ENCODE results near the gene SRC.

The SRC gene

DNA sequence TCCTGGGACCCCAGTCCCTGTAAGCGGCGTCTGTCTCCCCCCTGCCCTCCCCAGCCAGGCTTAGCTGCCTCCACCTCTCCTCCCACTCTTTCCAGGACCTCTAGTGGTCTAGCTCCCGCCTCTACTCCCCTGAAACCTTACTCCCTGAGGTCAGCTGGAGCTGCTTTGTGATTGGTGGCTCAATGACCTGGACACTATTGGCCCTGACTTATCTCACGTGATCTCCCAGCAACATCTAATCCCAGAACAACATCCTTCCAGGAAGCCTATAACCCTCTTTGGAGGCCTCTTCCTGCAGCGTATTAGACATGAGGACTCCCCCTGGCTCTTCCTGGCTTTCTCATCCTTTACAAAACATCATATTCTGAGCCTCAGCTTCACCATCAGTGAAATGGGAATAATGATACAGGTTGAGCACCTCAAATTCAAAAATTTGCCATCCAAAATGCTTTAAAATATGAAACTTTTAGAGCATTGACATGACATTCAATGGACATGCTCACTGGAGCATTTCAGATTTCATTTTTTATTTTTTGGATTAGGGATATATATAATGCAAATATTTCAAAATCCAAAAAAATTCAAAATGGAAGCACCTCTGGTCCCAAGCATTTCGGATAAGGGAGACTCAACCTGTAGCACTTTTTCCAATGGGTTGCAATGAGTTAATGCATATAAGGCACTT lies 16.3 kb upstream of the SRC start:
- Histone ChIP-seq H3K36me3 (no peaks in the 10 kb centered on the region), H3K27me3 (ENCODE audit: insufficient read depth, low read depth, severe bottlenecking) (no peaks in the 10 kb centered on the region), H3K27ac (no peak overlapping the region), H3K9me3 (ENCODE audit: severe bottlenecking) (no peaks in the 10 kb centered on the region), H3K4me3 (ENCODE audit: low read depth, low read length) (no peak overlapping the region)
- DNase-seq, result no peak
- TF ChIP-seq, protein P1, sequence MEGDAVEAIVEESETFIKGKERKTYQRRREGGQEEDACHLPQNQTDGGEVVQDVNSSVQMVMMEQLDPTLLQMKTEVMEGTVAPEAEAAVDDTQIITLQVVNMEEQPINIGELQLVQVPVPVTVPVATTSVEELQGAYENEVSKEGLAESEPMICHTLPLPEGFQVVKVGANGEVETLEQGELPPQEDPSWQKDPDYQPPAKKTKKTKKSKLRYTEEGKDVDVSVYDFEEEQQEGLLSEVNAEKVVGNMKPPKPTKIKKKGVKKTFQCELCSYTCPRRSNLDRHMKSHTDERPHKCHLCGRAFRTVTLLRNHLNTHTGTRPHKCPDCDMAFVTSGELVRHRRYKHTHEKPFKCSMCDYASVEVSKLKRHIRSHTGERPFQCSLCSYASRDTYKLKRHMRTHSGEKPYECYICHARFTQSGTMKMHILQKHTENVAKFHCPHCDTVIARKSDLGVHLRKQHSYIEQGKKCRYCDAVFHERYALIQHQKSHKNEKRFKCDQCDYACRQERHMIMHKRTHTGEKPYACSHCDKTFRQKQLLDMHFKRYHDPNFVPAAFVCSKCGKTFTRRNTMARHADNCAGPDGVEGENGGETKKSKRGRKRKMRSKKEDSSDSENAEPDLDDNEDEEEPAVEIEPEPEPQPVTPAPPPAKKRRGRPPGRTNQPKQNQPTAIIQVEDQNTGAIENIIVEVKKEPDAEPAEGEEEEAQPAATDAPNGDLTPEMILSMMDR (IDR thresholded peaks at IDR 0.05; ENCODE audit: low read depth, low read length), result no peak

DNA sequence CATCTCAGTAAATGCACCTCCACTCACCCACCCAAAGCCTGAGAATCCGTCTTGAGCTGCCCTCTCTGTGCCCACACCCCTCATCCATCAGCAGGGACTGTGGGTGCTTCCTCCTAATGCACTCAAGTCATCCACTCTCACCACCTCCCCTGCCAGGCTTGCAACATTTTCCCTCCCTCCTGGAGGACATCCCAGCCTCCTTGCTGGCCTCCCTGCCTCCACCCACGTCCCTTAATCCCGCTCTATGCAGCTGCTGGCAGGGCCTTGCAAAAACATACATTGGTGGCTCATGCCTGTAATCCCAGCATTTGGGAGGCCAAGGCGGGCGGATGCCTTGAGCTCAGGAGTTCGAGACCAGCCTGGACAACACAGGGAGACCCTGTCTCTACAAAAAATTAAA lies 15.6 kb upstream of the SRC start:
- no peaks in the 10 kb centered on the region for H3K9me3 ChIP-seq (ENCODE audit: severe bottlenecking)
- TF ChIP-seq, protein P1 (IDR thresholded peaks at IDR 0.05; ENCODE audit: low read depth, low read length), result no peak
- H3K27ac ChIP-seq, result no peak overlapping the region
- H3K4me3 ChIP-seq (ENCODE audit: low read depth, low read length), result no peak overlapping the region
- H3K36me3 ChIP-seq, result no peaks in the 10 kb centered on the region
- no peaks in the 10 kb centered on the region for H3K27me3 ChIP-seq (ENCODE audit: insufficient read depth, low read depth, severe bottlenecking)
- no peak for DNase-seq

DNA sequence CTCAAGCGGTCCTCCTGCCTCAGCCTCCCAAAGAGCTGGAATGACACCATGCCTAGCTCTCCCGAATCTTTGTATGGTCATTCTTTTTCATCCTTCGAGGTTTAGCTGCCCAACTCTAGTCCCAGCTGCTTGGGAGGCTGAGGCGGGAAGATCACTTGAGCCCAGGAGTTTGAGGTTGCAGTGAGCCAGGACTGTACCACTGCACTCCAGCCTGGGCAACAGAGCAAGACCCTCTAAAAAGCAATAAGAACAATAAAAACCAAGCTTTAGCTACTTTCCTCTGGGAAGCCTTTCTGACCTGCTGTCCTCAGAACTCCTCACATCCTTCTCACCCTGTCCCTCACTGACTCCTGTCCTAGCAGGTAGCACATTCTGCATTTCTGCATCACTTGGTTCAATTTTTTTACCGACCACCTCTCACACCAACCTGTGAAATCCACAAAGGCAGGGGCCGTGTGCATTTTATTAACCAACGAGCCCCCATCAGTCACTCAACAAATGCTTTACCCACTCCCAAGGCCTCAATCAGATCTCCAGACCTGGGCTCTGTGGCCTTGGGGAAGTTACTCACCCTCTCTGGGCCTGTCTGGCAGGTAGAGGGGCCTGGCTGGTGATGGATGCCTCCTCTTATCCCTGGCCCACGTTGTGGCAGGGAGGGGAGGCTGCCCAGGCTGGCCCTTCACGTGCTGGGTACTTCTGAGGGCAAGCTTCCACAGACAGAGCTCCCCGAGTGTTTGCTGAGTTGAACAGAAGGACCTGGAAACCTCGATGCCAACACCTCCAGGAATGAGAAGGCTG lies 14.7 kb upstream of the SRC start:
- Histone ChIP-seq H3K9me3 (ENCODE audit: severe bottlenecking) (no peaks in the 10 kb centered on the region), H3K4me3 (ENCODE audit: low read depth, low read length) (no peak overlapping the region), H3K27me3 (ENCODE audit: insufficient read depth, low read depth, severe bottlenecking) (no peaks in the 10 kb centered on the region), H3K27ac (peak overlapping the region; percentile 68), H3K36me3 (no peaks in the 10 kb centered on the region)
- TF ChIP-seq, protein P1 (IDR thresholded peaks at IDR 0.05; ENCODE audit: low read depth, low read length), result no peak
- DNase-seq, result no peak

DNA sequence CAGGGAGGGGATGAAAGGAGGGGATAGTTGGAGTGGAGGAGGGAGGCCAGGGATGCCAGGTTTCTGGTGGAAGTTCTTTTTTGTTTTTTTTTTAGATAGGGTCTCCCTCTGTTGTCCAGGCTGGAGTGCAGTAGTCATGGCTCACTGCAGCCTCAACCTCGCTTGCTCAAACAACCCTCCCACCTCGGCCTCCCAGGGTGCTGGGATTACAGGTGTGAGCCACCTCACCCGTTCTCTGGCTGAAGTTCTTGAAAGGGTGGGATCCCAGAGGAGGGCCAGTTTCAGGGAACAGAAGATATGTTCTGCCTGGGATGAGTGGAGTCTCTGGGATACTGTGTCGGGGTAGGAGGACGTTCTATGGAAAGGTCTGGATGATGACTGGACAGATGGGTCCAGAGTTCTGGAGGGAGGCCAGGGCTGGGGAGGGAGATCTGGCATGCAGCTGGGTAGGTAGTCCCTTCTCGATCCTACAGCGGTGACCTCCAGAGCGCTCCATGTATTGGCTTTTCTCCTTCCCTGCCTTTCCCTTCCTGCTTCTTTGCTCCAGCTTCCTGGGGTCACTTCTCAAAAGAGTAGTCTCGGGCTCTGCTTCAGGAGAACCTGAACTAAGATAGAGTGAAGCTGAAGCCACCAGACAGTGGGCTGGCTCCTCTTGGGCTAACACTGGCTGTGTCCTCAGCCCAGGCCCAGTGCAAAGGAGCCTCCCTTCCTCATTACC lies 12.7 kb upstream of the SRC start:
- H3K9me3 ChIP-seq (ENCODE audit: severe bottlenecking), result no peaks in the 10 kb centered on the region
- TF ChIP-seq, protein P1 (IDR thresholded peaks at IDR 0.05; ENCODE audit: low read depth, low read length), result no peak
- no peak for DNase-seq
- H3K4me3 ChIP-seq (ENCODE audit: low read depth, low read length), result no peak overlapping the region
- H3K27me3 ChIP-seq (ENCODE audit: insufficient read depth, low read depth, severe bottlenecking), result no peaks in the 10 kb centered on the region
- no peaks in the 10 kb centered on the region for H3K36me3 ChIP-seq
- H3K27ac ChIP-seq, result peak overlapping the region; percentile 68; the same call in 1 of the 2 replicates

DNA sequence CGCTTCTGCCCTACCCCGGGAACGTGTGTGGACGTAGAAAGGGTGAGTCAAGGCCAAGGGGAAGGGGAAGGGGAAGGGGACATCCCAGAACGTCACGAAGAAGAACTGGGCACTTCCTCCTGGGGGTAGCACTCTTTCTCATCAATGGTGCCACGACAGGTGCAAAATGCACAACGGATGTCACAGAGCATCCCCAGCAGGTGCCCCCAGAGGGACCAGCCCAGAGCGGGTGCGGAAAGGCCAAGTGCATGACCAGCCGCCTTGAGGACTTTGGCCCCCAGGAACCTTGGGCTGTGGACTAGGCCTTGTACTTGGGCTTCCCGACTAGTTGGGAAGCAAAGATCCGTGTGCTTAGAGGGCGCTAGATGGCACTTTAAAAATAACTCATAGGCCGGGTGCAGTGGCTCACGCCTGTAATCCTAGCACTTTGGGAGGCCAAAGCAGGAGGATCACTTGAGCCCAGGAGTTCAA lies 12.1 kb upstream of the SRC start:
- no peak for DNase-seq
- Histone ChIP-seq H3K27me3 (ENCODE audit: insufficient read depth, low read depth, severe bottlenecking) (no peaks in the 10 kb centered on the region), H3K4me3 (ENCODE audit: low read depth, low read length) (no peak overlapping the region), H3K36me3 (no peaks in the 10 kb centered on the region), H3K27ac (no peak overlapping the region), H3K9me3 (ENCODE audit: severe bottlenecking) (no peaks in the 10 kb centered on the region)
- TF ChIP-seq, protein P1 (IDR thresholded peaks at IDR 0.05; ENCODE audit: low read depth, low read length), result no peak

All from WERI-Rb-1 (cell line).